ENCODE measurements around the gene ABLIM2.

The ABLIM2 gene

GRCh38 chr4:8192748-8193738 is 34.4 kb upstream of the ABLIM2 start:
- peak; percentile 69 for DNase-seq

GRCh38 chr4:8191136-8191747 is 32.6 kb upstream of the ABLIM2 start:
- no peak for DNase-seq

- DNase-seq, result no peak
Measured at GRCh38 chr4:8189551-8190466, 31.2 kb upstream of the ABLIM2 start.

- DNase-seq, result peak; percentile 92
Measured at GRCh38 chr4:8188743-8189550, 30.3 kb upstream of the ABLIM2 start.

- DNase-seq, result no peak
Measured at GRCh38 chr4:8188085-8188484, 29.5 kb upstream of the ABLIM2 start.

- DNase-seq, result no peak
Measured at GRCh38 chr4:8185930-8186329, 27.3 kb upstream of the ABLIM2 start.

GRCh38 chr4:8185295-8185694 is 26.7 kb upstream of the ABLIM2 start:
- DNase-seq, result no peak

- no peak for DNase-seq
Measured at GRCh38 chr4:8184061-8184460, 25.4 kb upstream of the ABLIM2 start.

- peak; percentile 37 for DNase-seq
Measured at GRCh38 chr4:8182858-8183725, 24.5 kb upstream of the ABLIM2 start.

GRCh38 chr4:8182294-8182693 is 23.7 kb upstream of the ABLIM2 start:
- DNase-seq, result no peak

GRCh38 chr4:8181844-8182243 is 23.2 kb upstream of the ABLIM2 start:
- DNase-seq, result no peak

- no peak for DNase-seq
Measured at GRCh38 chr4:8181119-8181518, 22.5 kb upstream of the ABLIM2 start.

- DNase-seq, result no peak
Measured at GRCh38 chr4:8180310-8181093, 21.9 kb upstream of the ABLIM2 start.

GRCh38 chr4:8179771-8180170 is 21.2 kb upstream of the ABLIM2 start:
- no peak for DNase-seq

GRCh38 chr4:8179074-8179473 is 20.5 kb upstream of the ABLIM2 start:
- no peak for DNase-seq

- no peak for DNase-seq
Measured at GRCh38 chr4:8177956-8178355, 19.3 kb upstream of the ABLIM2 start.

GRCh38 chr4:8177552-8177951 is 18.9 kb upstream of the ABLIM2 start:
- no peak for DNase-seq

- no peak for DNase-seq
Measured at GRCh38 chr4:8176547-8177399, 18.2 kb upstream of the ABLIM2 start.

- no peak for DNase-seq
Measured at GRCh38 chr4:8175686-8176085, 17.1 kb upstream of the ABLIM2 start.

Measured in DMS153 (cell line).